SKM-1 (cell line): ENCODE data around the gene PCNT.

Experiments used
- DNase-seq: peaks from one replicate; lab custom pipeline; 2025; ENCODE audit not compliant: unreplicated experiment; lab: John Stamatoyannopoulos, UW

Gene PCNT

DNA sequence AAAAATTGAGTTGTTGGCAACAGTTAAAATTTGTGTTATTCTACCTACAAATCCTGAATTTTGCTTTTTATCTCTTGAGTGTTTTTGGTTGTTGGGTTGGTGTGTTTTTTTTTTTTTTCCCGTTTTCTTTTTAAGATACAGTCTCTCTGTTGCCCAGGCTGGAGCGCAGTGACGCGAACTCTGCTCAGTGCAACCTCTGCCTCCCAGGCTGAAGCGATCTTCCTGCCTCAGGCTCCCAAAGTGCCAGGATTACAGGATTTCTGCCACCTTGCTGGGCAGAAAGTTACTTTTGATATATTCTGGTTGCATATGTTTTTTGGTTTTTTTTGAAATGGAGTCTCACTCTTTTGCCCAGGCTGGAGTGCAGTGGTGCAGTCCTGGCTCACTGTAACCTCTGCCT, 4.2 kb downstream of the PCNT start:
- no peak for DNase-seq

DNA sequence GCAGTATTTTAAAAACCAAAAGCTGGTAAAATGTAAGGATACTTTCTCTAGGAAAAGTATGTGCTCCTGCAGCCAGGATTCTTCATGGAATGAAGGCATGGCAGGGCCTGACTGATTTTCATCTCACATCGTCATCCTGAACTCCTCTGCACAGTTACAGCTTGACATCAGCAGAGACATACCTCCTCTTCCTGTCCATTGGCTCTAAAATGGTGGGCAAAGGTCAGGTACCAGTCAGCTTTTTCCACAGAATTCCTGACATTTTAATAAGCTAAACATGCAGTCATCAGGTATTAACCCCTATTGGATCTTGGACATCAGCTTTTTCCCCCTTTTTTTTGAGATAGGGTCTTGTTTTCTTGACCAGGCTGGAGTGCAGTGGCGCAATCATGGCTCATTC, 5.8 kb downstream of the PCNT start:
- DNase-seq = no peak

DNA sequence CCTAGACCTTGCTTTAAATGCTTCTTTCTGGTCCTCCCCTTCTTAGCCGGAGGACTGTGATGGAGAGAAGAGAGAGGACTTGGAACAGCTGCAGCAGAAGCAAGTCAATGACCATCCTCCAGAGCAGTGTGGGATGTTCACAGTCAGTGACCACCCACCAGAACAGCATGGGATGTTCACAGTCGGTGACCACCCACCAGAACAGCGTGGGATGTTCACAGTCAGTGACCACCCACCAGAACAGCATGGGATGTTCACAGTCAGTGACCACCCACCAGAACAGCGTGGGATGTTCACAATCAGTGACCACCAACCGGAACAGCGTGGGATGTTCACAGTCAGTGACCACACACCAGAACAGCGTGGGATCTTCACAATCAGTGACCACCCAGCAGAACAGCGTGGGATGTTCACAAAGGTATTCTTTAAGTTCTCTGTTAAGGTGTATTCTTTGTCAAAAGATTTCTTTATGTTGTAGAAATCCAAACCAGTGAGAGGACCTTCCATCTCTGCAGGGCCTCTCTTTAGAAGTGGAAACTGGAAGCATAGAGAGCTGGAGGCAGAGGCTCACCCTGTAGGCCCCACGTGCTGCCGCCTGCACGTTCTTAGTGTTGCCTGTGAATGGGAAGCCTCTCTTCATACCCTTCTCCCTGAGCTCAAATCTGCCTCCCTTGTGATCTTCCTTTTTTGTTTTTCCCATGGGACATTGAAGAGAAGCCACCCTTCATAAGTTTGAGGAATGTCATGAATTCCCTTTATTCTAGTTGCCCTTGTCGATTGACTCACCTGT, 10.6 kb downstream of the PCNT start:
- DNase-seq = no peak

DNA sequence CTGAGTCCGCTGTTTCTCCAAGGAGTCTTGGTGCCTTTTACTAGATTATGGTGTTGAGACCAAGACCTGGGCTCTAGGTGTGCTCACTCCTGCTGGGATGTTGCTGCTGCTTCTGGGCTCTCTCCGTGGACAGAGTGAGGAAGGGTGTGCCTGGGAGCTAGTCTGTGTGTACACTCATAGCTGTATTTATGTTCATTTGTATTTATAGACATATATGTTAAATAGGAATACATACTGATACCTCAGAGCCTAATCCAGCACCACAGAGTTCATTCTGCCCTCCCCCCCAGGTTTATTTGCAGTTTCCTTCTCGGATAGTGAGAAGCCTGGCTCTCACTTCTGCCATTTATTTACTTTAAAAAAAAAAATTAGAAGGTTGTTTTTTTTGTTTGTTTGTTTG, 12.6 kb downstream of the PCNT start:
- no peak for DNase-seq

GRCh38 chr21:46340998-46341397, 17.0 kb downstream of the PCNT start:
- no peak for DNase-seq

DNA sequence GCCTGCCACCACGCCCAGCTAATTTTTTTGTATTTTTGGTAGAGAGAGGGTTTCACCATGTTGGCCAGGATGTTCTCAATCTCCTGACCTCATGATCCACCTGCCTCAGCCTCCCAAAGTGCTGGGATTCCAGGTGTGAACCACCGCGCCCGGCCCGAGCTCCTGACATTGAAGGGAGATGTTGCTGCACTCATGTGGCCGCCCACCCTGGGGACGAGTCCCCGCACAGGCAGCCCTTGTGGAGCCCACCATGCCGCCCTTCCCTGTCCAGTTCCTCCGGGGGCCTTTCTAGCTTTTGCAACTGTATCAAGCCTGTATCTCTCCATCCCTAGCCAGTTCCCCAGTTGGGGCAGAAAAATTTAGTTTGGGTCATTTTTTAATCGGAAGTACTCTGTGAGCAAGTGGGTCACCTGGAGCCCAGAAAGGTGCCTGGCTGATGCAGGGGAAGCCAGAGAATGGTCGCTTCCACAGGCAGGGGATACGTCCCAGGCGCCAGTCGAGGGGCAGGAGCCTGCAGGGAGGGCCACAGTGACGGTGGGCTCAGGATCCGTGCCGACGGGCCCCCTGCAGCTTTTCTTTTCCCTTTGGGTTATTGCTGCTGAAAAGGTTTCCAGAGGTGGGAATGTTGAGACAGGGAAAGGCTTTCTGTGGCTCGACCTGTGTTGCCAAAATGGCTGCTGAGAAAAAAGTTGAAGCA, 20.4 kb downstream of the PCNT start:
- DNase-seq = no peak

DNA sequence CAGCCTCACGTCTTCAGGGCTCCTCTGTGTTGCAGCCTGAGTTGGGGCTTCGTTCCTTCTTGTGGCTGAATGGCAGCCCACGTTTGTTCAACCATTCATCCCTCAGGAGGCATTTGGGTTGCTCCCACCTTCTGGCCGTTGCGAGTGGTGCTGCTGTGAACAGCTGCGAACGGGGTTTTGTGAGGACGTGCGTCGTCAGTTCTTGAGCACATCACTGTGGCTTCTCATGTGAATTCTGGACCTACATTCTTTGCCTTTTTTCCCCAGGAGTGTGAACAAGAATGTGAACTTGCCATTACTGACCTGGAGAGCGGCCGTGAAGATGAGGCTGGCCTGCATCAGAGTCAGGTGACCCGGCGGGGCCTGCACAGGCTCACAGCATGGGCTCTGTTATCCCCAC, 21.9 kb downstream of the PCNT start:
- DNase-seq = no peak

DNA sequence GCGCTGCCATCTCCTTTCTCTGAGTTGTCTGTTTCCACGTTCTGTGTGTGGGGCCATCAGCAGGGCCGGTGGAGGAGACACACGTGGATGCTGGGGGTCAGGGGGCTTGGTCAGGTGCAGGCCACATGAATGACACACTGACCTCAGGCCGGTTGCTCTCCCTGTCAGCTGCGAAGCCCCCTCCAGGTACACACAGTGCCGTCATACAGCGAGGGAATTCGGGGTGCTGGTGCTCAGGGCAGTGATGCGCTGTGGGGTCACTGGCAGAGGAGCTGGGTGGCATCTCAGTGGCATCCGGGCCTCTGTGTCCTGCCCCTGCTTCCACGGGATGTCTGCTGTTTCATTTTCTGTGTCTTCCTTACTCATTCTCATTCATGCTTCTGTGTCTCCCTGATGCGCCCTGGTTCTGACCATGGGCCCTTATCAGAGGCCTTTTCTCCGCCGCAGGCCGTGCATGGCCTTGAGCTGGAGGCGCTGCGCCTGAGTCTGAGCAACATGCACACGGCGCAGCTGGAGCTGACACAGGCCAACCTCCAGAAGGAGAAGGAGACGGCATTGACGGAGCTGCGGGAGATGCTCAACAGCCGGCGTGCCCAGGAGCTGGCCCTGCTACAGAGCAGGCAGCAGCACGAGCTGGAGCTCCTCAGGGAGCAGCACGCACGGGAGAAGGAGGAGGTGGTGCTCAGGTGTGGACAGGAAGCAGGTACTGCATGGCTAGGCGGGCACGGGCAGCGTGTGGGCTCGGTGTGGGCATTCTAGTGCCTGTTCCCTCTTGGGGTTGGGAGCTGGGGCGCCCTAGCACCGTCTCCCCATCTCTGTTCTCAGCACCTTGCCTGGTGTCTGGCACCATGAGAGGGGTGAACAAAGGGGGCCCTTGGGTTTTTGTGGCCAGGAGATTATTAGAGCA, 22.6 kb downstream of the PCNT start:
- DNase-seq = no peak

DNA sequence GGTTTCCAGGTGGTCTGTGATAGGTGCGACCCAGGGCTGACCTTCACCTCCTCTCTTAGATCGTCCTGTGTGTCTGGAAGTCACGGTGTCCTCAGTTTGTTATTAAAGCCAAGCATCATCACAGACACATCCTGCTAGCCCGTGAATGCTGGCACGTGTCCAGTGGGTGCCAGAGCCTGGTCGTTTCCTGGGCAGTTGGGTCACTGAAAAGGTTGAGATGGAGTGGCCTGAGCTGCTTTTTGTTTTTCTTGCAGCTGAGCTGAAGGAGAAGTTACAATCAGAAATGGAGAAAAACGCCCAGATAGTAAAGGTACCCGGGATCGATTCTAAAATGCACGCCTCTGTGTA, 23.2 kb downstream of the PCNT start:
- DNase-seq = no peak

DNA sequence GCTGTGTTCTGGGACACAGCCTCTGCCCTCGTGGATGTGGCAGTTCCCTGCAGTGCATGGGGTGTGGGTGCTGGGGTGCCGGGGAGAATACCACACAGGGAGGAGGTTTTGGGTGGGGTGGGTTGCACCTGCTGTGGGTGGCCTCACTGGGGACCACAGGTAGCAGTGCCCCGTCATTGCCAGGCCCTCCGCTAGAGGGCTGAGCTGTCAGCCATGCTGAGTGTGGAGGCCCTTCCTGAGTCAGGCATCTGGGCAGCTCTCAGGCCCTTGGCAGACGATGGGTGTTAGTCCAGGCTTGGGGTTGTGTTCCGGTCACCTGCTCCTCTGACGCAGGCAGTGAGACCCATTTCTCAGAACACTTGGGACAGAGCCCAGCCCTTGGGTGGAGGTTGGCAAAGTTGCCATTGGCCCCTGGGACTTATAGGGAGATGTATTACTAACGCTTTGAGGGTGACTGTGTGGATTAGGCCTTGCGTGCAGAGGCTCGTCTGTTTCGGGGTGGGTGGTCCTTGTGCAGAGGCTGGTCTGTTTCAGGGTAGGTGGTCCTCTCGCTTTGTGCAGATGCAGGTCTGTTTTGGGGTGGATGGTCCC, 23.9 kb downstream of the PCNT start:
- DNase-seq = no peak

DNA sequence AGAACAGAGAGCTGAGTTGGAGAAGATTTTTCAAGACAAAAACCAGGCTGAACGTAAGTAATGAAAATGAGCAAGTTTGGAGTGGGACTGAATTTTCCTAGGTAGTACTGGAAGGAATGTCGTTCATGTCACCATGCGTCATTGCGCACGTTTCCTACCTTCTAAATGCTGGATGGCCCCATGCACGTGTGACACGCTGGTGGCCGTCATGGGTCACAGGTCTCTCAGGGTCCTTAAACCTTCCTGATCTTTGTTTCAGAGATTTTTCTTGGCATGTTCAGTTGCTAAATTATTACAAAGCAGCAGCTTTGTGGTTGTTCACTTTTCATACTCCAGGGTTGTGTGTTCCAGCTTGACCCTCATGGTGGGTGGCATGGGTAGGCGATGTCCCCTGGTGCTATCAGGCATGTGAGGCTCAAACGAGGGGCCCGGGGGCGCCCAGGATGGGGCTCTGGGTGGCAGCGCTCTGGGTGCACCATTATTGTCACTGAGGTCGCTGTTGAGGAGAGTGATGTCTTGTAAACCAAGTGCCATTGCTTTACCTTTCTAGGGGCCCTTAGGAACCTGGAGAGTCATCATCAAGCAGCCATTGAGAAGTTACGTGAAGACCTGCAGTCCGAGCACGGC, 25.3 kb downstream of the PCNT start:
- no peak for DNase-seq

GRCh38 chr21:46350571-46350970, 26.6 kb downstream of the PCNT start:
- no peak for DNase-seq

GRCh38 chr21:46350981-46351380, 27.0 kb downstream of the PCNT start:
- DNase-seq = no peak

DNA sequence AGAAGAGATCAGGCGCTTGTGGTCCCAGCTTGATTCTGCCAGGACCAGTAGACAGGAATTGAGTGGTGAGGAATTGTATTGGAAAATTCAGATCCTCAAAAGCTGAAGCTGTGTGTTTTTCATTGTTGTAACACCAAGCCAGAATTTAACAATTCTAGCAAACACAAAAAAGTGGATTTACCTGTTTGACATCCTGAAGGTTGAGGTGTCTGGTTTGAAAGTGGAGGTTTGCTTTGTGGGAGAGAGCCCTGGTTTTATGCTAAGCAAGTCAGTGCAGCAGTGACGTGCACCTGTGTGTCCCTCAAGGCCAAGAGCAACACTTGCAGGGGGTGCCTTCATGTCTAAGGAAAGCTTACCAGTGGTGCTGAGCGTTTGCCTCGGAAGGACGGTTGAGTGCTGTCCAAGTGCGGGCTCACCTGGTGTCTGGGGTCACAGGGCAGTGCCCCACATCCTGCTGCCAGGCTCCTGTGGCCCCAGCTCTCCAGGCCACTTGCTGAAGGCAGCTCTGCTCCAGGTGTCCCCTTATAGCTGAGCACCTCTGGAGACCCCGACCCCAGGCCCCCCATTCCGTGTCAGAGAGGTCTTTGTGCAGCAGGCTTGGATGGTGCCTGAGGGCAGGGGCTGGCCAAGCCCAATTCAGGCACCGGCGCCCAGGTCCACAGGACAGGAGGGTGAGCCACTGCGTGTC, 27.7 kb downstream of the PCNT start:
- DNase-seq = no peak

GRCh38 chr21:46352164-46352515, 28.2 kb downstream of the PCNT start:
- DNase-seq = no peak

DNA sequence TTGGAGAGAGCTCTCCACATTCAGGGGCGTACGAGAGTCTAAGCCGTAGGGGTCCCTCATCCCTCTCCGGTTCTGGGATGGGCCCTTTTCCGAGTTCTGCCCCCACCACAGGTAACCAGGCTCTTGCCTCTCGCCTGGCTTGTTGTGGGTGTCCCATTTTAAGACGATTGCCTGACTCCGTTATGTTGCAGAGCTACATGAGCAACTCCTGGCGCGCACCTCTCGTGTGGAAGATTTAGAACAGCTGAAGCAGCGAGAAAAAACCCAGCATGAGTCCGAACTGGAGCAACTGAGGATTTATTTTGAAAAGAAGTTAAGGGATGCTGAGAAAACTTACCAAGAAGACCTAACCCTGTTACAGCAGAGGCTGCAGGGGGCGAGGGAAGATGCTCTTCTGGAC, 29.0 kb downstream of the PCNT start:
- no peak for DNase-seq

DNA sequence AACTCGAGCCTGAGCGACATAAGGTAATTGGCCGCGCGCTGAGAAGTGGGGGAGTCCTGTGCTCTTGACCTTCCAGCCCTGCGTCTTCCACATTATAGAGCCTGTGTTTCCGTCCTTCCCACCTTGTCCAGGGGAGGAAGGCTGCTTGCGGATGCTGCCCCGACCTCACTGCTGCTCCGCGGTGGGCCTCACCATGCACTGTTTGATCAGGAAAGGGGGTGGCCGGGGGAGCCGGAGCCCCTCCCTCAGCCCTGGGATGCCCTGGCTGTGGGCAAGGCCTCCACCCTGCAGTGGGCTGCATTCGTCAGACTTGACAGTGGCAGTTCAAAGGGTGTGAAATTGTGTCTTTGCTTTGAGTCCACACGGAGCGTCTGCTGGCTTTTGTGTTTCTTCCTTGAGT, 30.1 kb downstream of the PCNT start:
- no peak for DNase-seq

DNA sequence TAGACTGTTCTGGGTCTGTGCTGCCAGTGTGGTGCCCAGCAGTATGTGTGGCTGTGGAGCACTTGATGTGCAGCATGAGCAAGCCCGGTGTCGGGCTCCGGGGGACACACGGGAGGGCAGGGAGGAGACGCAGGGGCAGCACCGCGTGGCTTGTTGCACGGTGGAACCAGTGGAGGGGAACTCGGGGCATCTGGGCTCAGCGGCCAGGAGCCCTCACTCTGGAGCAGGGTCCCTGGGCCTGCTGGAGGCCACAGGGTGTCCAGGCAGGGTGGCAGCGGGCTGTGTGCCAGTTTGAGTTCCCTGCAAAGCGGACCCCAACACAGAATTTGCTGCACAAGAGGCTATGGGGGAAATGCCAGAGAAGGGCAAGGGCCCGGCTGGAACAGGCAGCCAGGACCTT, 30.6 kb downstream of the PCNT start:
- no peak for DNase-seq

DNA sequence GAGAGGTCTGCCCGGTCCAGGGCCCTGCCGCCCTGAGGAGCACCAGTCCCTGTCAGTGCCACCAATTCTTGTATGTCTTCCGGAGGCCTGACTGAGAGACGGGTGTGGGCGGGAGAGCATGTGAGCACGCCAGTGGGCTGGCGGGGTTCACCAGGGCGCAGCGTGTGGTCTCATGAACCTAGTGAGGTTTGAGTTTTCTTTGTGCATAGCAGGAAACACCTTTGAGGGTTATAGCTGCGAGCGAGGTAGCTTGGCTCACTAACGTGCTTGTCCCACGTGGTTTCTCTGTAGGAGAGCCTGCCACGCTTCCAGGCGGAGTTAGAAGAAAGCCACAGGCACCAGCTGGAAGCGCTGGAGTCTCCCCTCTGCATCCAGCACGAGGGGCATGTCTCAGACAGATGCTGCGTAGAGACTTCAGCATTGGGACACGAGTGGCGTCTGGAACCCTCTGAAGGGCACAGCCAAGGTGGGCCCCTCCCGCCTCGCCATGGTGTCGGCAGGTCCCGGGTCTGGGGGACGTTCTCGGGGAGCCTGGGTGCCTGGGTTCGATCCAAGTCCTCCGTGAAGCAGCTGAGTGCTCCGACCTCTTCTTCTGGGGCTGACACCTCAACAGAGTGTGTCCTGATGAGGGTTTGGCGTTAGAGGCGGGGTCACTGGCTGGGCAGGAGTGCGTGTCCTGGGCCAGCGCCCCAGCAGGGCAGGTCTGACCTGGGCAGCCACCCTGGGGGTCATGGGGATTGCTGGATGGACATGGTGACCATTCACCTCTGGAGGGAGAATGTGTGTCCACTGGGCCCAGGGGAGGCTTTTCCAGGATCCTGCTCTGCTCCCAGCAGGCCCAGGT, 31.4 kb downstream of the PCNT start:
- DNase-seq = no peak

DNA sequence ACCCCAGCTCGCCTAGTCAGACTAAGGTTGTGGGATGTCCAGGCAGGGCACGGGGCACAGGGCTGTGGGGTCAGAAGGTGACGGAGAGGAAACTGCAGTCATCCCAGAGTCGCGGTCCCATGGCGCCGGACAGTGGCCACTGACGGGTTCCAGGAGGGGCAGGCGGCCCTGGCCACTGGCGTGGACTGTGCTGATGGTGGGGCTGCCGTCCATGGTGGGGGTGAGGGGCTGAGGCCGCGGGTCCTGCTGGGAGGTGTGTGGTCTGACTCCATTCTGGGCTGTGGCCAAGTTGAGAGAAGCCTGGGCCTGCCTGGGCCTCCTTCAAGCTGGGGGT, 32.0 kb downstream of the PCNT start:
- no peak for DNase-seq
